ENCODE data around the gene TMED6.

TMED6 gene

DNA sequence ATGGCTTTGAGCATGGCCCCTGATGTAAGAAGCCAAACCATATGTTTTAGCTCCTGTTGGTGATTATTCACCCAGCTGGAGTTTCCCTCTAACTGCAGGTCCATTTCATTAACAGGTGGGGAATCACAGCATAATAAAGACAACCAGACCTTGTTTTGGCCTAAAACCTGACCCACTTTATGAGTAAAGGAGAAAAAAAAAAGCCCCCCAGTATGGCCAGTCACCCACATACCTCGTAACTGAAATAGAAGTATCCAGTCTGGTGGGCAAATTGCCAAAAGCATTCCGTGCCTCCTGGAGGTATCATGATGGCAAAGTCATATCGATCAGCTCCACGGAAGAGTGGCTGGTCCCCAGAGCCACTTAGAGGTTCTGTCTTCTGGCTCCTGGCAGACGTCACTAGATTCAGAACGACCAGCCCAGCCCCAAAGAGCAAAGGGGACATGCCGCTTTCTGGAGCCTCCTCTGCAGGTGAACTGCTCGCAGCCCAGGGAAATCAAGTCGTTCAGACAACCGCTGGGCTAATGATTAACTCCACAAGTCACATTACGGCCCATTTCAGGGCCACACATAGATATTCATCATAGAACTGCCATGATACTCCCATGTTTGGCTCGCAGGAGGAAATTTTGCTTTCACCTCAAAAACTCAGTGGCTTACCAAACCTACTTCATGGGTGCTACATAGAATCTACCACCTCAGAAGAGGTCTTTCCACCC, at the start of gene TMED6:
Gene TMED6, minus strand, starts transcription at position 478 of the 719 bp plus-strand sequence. Its CDS starts 33 bp downstream, at position 445.
- no peak for DNase-seq (ENCODE audit: low read depth, low spot score)

DNA sequence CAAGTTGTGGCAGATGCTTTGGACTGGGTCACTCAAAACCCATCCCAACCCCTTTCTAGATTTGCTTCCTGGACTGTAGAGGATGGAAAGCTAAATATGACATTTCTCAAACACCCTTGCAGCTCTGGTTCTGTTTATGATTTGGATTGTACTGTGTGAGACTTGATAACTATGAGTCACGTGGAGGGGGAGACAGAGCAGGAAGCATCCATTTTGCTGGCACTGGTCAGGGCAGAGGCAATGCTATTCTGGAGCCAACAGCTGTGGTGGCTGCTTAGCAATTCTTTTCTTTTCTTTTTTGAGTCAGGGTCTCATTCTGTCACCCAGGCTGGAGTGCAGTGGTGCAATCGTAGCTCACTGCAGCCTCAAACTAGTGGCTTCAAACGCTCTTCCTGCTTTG, 47.8 kb upstream of the TMED6 start:
- DNase-seq (ENCODE audit: low read depth, low spot score), result no peak

DNA sequence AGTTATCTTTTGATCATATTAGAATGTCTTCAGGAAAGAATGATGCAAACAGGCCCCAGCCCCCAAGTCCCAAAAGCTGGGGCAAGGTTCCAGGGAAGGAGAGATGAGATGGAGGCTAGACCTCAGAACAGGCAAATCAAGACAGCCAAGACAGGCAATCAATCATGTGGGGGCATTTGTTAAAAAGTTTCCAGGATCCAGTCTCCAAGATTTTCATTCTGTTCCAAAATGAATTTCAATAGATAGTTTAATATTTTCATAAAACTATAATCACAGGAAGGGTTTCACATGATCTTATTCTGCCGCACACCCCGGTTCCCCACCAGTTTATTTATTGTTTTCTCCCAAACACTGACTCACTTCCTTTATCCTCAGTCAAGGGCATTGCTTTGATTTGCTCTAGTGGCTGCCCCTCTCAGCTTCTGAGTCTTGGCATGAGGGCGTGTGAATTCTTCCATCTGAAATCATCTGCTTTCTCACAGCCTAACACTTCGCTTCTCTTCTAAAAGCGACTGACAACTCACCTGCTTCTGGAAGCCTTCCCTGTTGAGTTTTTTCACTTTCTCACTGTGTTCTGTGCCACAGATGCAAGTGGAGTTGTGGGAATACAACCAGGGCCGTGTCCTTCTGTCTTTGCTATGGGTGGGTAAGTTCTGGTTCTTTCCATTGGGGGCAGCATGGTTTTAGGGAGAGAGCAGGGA, 46.4 kb upstream of the TMED6 start:
- DNase-seq (ENCODE audit: low read depth, low spot score), result peak; percentile 54

DNA sequence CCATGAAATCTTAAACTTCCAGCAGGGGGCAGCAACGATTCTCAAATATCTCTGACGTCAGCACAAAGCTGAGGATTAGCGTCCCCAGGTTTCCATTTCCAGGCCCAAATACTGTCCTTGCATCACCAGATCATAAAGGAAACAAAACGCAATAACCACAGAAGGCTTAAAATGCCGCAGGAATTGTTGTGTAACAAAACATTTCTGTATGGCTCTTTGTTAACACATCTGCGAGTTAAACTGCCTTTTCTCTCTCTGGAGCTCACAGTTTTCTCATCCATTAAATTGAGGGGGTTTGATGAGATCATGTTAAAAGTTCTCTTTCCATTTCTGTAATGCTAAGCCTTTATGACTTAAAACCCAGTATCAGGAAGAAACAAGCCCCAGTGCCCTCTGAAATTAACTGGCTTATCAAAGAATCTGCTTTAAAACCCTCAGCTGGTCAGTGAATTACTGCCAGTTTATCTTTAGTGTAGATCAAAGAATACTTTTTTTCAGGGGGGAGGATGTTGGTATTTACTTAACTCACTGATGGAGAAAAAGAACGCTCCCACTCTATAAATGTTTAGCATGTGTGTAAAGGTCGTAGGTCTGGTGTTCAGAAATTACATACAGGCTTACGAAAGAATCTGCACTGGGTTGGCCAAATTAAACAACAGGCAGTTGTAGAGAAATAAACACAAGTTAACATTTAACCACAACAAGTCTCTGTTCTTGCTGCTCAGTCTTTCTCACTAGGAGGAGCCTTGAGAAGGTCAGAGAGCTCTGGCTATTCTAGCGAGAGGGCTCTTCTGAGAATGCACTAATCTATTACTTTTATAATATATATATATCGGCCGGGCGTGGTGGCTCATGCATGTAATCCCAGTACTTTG, 44.8 kb upstream of the TMED6 start:
- DNase-seq (ENCODE audit: low read depth, low spot score), result peak; percentile 74

DNA sequence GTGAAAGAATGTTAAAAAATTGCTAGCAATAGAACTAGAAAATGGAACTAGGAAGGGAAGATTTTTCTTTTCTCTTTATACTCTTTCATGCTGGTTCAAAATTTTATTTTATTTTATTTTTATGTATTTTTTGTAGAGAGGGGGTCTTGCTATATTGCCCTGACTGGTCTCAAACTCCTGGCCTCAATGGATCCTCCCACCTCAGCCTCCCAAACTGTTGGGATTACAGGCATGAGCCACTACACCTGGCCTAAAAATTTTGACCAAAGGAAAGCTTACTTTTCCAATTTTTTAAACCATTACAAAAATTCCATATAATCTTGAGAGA, 44.2 kb upstream of the TMED6 start:
- DNase-seq (ENCODE audit: low read depth, low spot score), result no peak

DNA sequence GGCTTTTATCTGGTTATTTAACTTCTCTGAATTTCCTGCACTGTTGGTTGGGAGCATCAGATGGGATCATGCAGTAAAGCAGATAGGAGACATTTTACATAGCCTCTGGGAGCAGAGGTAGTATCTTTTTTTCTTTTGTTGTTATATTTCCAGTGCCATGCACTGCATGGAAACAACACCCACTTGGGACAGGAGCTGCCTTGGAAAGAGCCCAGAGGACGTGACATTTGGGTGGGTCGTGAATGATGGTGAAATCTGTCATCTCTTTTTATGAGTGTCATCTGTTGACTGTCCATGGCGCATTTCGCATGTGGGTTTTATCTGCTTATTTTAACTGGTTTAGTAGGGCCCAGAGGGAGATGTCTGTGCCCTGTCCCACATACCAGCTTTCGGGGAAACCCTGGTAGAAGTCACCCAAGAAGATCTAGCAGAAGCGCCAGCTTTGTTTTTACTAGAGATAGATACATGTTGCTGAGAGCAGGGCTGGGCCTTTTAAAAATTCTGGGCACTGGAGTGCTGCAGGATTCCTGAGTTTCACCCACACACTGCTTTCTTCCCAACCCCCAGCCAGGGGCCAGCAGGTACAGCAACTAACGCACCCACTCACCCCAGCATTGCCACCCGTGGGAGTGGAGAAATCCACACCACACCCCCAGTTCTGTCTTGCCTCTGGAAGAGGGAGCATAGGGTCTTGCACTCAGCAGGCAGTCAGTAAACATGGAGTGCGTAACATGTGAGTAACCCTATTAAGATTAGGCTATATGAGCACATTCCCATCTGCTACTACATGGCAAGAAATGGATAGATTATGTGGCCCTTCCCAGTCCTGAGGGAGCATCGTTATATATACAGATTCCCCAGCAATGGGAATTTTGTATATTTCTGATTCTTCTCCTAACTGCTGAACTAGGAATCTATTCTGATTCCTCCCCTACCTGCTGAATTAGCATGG, 42.6 kb upstream of the TMED6 start:
- DNase-seq (ENCODE audit: low read depth, low spot score), result no peak

DNA sequence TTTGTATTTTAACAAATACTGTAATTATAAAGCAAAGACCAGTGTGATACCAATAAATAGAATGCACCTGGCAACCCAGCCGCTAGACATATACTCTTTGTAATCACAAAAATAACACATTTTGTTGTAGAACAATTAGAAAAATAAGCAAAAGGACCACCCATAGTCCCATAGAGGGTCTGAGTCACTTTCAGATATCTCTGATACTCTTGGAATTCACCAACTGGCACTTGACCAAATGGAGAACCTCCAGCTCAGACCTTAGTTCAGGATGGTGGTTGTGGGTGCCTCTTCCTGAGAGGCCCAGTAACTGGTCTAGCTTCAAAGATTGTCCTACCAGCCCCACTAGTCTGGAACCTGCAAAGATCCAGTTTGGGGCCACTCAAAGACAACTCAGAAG, 35.0 kb upstream of the TMED6 start:
- no peak for DNase-seq (ENCODE audit: low read depth, low spot score)

DNA sequence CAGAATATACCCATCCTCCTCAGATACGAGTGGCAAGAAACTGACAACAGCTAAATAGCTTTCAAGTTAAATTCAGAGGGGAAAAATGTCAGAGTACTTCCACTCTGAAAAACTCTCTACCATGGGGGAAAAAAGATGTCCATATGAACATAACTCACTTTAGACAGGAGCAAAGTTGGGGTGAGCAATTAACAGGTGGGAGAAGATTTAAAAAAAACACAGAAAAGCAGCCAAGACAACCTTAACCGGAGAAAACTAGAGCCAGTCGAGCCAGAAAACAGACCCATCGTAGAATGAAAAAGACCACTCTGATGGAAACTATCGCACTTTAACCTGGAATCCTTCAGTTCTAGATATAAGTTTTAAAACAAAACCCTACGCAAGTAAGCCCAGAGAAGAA, 33.4 kb upstream of the TMED6 start:
- no peak for DNase-seq (ENCODE audit: low read depth, low spot score)

DNA sequence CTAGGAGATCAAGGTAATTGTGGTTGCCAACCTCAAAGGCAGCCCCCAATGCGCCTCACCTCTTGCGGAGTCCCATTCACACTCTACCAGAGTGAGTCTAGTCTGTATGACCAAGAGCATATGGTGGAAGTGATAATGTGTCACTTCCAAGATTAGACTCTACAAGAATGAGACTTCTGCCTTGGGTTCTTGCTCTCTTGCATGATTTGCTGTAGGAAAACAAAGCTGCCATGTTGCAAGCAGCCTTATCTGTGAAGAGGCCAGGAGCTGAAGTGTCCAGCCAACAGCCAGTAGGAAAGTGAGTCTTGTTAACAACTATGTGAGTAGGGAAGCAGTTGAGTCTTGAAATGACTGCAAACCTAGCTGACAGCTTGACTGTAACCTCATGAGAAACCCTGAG, 30.8 kb upstream of the TMED6 start:
- DNase-seq (ENCODE audit: low read depth, low spot score), result no peak

DNA sequence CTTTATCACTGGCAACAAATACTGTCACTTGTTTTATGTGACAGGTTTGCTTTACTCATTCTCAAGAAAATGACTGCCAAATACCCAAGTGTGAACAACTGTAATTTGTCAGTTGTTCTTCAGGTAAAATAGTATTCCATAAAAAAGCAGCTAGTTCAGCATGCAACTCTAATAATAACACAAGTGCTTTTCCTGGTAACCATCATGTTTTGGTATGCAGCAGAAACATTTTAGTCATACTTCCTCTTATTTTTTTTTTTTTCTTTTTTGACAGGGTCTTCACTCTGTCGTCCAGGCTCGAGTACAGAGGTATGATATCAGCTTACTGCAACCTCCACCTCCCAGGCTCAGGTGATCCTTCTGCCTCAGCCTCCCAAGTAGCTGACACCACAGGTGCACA, 29.6 kb upstream of the TMED6 start:
- DNase-seq (ENCODE audit: low read depth, low spot score), result no peak

DNA sequence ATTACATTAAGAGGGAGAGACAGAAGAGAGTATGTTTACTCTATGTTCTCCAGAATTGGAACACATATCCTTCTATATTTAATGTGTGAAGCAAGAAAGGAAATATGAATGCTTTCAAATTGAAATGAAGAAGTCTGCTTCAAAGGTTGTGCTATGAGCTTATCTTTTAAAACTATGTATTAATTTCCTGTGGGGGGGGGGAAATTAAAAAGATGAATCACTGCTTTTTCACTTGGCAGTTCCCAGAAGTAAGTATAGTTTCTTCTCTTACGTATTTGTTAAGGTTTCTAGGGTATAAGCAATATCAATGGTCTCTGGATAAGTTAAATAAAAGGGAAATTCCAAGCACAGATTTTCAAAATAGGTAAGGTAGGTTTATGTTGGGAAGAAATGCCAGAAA, 27.2 kb upstream of the TMED6 start:
- DNase-seq (ENCODE audit: low read depth, low spot score), result no peak

DNA sequence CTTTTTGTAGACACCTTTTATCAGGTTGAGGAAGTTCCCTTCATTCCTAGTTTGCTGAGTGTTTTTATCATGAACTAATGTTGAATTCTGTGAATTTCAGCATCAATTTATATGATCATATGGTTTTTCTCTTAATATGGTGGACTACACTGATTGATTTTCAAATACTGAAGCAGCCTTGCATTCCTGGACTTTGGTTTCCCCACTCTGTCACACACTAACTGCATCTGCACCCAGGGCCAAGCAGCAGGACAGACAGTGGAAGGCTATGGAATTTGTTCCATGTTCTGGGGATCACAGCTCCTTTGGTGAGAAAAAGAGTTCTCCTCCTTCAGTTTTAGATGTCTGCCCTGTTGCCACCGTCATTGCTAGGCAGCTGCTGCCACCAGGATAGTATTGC, 26.4 kb upstream of the TMED6 start:
- no peak for DNase-seq (ENCODE audit: low read depth, low spot score)

DNA sequence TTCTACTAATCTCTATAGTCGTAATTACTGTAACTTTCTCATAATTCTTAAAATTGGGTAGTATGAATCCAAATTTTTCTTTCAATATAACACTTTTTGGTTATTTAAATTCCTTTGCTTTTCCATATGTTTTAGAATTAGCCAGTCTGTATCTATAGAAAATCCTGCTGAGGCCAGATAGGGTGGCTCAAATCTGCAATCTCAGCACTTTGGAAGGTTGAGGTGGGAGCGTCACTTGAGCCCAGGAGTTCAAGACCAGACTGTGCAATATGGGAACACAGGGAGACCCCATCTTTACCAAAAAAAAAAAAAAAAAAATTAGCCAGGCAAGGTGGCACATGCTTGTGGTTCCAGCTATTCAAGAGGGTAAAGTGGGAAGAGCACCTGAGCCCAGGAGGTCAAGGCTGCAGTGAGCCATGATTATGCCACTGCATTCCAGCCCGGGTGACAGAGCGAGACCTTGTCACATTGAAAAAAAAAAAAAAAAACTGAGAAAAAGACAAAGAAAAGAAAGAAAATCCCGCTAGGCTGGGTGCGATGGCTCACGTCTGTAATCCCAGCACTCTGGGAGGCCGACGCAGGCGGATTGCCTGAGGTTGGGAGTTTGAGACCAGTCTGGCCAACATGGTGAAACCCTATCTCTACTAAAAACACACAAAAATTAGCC, 24.9 kb upstream of the TMED6 start:
- DNase-seq (ENCODE audit: low read depth, low spot score), result no peak

DNA sequence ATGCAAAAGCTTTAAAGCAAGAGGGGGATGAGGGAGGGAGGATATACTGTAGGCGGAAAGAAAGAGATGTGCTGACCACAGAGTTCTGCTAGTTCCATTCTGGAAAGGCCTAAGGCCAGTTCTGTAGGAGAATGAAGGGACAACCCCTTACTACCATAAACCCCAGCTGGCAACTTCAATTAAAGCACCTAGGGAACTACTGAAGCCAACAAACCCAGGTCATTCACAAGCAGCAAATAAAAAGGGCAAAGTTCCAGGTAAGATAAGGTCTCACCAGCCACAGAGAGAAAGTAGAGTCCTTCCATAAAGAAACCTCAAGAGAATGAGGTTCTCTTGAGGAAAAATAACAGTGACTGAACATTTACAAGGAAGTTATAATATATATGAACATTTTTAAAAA, 21.4 kb upstream of the TMED6 start:
- no peak for DNase-seq (ENCODE audit: low read depth, low spot score)

DNA sequence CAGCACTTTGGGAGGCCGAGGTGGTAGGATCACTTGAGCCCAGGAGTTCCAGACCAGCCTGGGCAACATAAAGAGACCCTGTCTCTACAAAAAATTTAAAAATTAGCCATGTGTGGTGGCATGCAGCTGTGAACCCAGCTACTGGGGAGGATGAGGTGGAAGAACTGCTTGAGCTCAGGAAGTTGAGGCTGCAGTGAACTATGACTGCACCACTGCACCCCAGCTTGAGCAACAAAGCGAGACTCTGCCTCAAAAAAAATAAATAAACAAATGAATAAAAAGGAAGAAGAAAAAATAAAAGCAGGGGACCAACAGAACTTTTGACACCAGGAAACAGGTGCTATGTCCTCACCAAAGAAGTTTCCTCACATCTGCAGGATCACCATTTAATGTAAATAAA, 20.0 kb upstream of the TMED6 start:
- no peak for DNase-seq (ENCODE audit: low read depth, low spot score)

DNA sequence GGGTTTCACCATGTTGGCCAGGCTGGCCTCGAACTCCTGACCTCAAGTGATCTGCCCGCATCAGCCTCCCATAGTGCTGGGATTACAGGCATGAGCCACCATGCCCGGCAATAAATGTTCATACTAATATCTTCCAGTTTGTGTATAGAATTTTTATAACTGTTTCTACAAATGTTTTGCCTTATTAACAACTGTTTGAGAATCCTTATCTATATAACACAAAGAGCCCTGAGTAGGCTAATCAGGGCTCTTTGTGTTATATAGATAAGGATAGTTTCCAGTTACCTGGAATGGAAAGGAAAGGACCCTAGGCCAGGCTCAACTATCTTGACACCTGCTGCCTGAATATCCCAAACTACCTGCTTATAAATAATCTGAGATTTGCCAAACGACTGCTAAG, 17.3 kb upstream of the TMED6 start:
- DNase-seq (ENCODE audit: low read depth, low spot score), result no peak

DNA sequence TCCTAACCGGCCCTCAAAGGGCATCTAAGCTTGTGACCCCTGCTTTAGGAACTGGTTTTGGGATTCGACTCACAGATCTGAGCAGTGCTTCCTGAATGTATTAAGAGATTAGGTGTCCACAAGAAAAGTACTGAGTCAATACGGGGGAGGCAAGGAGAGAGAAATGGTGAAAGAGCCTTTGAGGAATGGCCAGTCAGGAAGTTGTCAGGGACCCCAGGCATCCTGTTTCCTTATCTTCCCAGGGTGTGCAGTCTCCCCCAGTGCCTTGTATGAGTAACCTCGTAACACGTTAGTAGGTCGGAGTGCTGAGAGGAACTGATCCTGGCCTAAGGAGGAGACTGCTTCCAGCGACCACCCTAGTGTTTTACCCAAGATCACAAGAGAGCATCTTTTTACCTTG, 16.4 kb upstream of the TMED6 start:
- no peak for DNase-seq (ENCODE audit: low read depth, low spot score)

DNA sequence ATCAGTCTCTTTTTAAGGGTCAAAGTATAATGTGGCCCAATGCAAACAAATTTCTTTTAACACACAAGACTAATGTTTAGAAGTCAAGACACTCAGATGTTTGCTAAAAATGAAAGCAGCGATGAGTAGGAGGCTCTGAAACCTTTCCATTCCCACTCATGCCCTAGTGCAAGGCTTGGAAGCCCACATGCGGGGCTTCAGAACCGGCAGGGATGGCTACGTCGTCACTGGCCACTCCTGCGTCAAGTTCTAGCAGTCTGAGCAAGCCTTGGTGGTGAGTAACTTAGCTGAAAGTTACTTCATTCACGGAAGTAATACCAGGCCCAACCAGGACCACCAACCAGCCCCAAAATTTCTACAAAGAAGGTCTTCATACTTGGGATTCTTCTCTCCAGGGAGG, 14.8 kb upstream of the TMED6 start:
- no peak for DNase-seq (ENCODE audit: low read depth, low spot score)

DNA sequence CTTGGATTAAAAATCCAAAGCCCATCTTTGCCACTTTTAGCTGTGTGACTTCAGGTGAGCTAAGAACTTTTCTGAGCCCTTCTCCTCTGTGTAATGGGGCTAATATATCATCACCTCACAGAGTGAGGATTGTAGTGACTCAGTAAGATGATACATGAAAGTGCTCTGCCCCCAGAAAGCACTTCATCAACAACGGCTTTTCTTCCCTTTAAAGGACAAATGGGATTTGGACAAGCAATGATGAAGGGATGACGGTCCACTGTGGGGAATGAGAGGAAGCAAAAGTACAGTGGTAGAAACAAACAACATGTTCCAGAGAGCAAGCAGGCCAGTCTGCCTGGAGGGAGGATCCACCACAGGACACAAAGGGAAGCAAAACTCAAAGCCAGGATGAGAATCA, 14.3 kb upstream of the TMED6 start:
- no peak for DNase-seq (ENCODE audit: low read depth, low spot score)

DNA sequence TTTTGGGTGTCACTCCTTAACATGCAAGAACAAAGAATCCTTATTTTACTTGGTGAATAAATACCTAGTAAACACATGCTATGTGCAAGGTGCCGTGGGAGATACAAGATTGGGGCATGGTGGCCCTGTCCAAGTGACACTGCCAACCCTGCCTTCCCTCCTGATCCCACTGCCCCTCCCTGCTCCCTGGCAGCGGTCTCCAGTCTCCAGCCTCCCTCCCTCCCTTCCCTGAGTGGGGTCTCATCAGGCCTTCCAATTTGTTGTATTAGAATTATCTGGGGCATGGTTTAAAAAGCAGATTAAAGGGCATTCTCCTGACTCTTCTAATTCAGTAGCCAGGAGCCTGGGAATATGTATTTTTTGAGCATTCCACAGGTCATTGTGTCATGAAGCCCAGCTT, 12.5 kb upstream of the TMED6 start:
- DNase-seq (ENCODE audit: low read depth, low spot score), result no peak

DNA sequence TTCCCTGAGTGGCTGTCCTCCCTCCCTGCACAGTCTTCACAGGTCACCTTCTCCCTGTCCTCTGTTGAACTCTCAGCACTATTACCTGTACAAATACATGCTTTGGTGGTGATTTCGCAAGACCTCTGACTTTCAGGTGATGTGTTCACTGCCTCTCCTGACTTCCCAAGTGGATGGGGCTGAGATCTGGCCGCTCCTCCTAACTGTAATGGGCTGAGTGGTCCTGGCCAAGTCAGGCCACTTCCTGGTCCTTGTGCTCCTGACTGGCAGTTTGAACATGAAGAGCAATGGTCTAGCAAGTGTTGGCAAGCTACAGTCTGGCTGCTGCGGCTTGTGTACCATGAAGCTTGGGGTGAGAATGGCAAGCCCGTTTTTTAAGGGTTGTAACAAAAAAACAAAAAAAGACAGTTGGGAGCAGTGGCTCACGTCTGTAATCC, 11.7 kb upstream of the TMED6 start:
- DNase-seq (ENCODE audit: low read depth, low spot score), result no peak

Measured in brain pericyte (primary cell).